IPS-15b (cell line): Measurements from ENCODE around the gene ARL8B.

Source experiments
- H3K27me3 ChIP-seq: one replicate; pipeline ENCODE4 v1.6.1; 2013; ENCODE audit warnings: low read length; ENCODE audit not compliant: control insufficient read depth, insufficient read depth
- H3K36me3 ChIP-seq: one replicate; pipeline ENCODE4 v1.6.1; 2013; ENCODE audit warnings: low read length; ENCODE audit not compliant: control insufficient read depth, insufficient read depth
- H3K4me1 ChIP-seq: one replicate; pipeline ENCODE4 v1.6.1; 2013; ENCODE audit warnings: mild to moderate bottlenecking, low read length; ENCODE audit not compliant: control insufficient read depth, insufficient read depth
- H3K4me3 ChIP-seq: one replicate; pipeline ENCODE4 v1.5.1; 2013; ENCODE audit warnings: low read depth, low read length
- H3K9ac ChIP-seq: one replicate; pipeline ENCODE4 v1.6.1; 2013; ENCODE audit warnings: low read depth, mild to moderate bottlenecking, low read length
- H3K9me3 ChIP-seq: one replicate; pipeline ENCODE4 v1.6.1; 2013; ENCODE audit warnings: mild to moderate bottlenecking, low read length; ENCODE audit not compliant: control insufficient read depth, insufficient read depth

ARL8B gene

GRCh38 chr3:5190147-5190791 lies 68.2 kb downstream of the ARL8B start:
- Histone ChIP-seq H3K36me3 (no peaks in the 10 kb centered on the region), H3K9ac (no peak overlapping the region), H3K4me3 (no peak overlapping the region), H3K27me3 (peaks cover 17% of the 10 kb centered on the region), H3K4me1 (peaks cover 2% of the 10 kb centered on the region), H3K9me3 (no peaks in the 10 kb centered on the region)

DNA sequence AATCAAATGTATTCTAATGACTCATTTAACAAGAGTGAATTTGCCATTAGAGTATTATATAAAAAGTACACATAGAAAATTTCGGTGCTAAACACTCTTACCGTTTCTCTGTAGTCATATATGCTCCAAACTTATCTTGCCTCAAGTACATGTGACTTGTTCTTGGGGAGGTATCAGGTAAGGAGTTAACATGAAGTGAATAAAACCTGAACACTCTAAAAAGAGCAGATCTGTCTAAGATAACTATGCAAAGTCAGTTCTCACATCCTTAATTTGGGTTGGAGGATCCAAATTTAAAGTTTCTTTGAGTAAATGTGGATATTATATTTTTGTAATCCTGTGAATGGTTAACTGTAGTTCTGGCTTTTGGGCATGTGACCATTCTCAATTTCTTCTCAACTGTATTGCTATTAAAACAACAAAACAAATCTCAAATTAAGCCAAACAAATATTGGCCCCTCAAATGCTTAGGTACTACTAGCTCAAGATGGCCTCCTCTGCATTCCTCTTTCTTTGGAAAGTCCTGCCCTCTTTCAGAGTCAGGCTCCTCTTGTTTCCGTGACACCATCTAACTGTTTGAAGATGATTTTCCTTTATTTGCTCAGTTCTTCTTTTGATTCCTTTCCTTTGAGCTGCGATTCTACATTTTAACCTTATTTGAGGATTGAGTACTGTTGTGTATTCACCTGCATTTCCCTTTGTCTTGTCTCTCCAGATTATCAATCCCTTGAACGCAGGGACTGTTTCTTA lies 69.6 kb downstream of the ARL8B start:
- H3K9me3 ChIP-seq, result no peaks in the 10 kb centered on the region
- peaks cover 10% of the 10 kb centered on the region for H3K27me3 ChIP-seq
- no peak overlapping the region for H3K4me3 ChIP-seq
- no peak overlapping the region for H3K9ac ChIP-seq
- H3K4me1 ChIP-seq, result peaks cover 2% of the 10 kb centered on the region
- no peaks in the 10 kb centered on the region for H3K36me3 ChIP-seq

DNA sequence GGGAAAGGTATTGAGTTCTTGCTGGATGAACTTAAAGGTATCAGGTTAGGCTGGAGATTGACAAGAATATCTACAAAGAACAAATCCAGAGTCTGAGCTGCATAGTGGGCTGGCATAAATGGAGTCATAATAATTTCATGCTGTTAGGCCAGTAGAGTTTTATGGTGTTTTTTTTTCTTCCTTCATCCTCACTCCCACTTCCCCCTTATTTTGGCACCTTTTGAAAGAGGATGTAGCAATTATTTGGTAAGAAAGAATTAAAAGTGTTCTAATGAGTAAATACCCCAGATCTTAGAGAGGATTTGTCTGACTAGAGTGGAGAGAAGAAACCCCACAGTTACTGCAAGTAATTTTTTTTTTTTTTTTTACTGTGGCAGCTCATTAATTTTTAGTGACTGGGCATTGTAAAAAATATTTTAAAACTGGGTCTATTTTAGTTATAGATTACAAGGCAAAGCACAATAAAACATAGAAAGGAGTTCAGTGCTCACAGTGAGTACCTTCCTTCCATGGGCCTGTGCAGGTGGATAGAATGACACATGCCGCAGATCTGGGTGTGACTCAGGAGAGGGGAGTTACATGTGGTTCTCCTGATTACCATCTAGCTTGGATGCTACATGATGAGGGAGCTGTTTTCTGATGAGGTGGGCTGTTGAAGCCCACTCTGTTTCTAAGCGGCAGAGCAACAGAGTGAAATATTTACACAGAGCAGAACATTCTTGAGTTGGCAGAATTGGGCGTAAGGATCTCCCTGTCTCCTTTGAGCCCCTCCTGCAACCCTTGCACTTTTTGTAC lies 70.7 kb downstream of the ARL8B start:
- Histone ChIP-seq H3K9me3 (no peaks in the 10 kb centered on the region), H3K4me3 (no peak overlapping the region), H3K27me3 (peaks cover 7% of the 10 kb centered on the region), H3K9ac (no peak overlapping the region), H3K36me3 (no peaks in the 10 kb centered on the region), H3K4me1 (peaks cover 2% of the 10 kb centered on the region)

DNA sequence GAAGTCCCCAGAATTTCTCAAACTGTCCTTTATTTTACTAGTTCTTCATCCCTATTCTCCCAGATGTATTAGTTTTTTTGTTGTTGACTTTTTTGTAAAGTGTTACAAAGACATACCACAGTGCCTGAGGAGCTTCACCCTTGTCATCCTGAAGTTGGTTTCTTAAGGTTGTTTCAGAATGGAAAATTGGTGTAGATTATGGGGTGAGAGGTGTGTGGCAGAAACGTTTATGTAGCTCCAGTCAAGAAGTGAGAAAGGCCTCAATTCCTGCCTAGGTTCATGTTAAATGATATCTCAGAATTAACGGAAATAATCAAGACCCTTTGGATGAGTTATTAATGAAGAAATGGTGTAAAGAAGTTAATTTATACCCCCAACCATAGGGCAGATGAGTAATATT lies 72.2 kb downstream of the ARL8B start:
- no peaks in the 10 kb centered on the region for H3K9me3 ChIP-seq
- no peaks in the 10 kb centered on the region for H3K36me3 ChIP-seq
- H3K4me1 ChIP-seq, result peaks cover 2% of the 10 kb centered on the region
- H3K4me3 ChIP-seq, result no peak overlapping the region
- no peak overlapping the region for H3K9ac ChIP-seq
- H3K27me3 ChIP-seq, result no peaks in the 10 kb centered on the region

DNA sequence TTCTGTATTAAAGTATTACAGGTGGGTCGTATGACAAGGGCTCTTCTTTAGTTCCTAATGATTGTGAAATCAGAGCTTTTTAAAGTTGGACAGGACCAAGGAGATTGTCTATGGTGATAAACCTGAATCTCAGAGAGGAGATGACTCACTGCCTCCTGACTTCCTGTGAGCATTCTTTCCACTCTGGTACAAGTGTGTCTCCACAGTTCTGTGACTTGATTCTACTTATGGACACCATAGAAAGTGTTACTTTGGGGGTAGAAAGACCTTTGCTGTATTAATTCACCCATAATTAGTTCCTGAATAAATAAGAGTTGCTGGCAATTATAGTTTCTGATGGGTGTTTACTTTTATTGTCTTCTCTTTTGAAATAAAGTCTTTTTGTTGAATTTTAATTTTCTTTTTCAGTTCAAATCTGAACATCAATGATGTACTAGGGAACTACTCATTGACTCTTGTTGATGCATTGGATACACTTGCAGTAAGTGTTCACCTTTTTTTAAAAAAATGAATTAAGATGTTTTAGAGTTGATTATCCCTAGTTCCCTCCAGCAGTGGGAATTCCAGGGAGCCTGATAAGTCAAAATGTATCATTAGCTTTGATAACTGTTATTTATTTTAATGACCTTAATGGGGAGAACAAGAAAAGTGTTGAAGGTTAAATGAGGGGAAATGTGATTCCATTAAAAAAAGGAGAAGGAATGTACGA lies 72.9 kb downstream of the ARL8B start:
- H3K9me3 ChIP-seq, result no peaks in the 10 kb centered on the region
- H3K9ac ChIP-seq, result no peak overlapping the region
- no peaks in the 10 kb centered on the region for H3K27me3 ChIP-seq
- H3K4me3 ChIP-seq, result no peak overlapping the region
- H3K36me3 ChIP-seq, result no peaks in the 10 kb centered on the region
- peaks cover 2% of the 10 kb centered on the region for H3K4me1 ChIP-seq

- Histone ChIP-seq H3K27me3 (no peaks in the 10 kb centered on the region), H3K4me1 (peaks cover 2% of the 10 kb centered on the region), H3K9ac (no peak overlapping the region), H3K36me3 (no peaks in the 10 kb centered on the region), H3K4me3 (no peak overlapping the region), H3K9me3 (no peaks in the 10 kb centered on the region)
Observed at GRCh38 chr3:5195605-5196004, 73.5 kb downstream of the ARL8B start.

DNA sequence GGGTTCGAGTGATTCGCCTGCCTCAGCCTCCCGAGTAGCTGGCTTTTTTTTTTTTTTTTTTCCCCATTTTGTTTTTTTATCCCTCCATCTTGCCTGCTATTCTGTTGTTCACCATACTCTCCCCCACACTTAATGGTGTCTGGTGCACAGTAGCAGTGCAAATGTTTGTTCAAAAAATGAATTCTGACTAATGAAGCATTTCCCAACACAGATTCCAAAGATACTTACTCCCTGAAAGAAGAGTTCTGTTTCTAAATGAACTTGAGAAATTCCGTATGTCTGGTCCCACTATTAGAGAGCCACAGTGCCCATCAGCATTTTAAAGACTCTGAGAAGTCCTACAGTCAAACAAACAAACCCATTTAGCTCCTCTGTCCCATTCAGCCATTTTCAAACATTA lies 74.9 kb downstream of the ARL8B start:
- Histone ChIP-seq H3K9me3 (no peaks in the 10 kb centered on the region), H3K36me3 (no peaks in the 10 kb centered on the region), H3K4me3 (no peak overlapping the region), H3K9ac (no peak overlapping the region), H3K4me1 (peaks cover 2% of the 10 kb centered on the region), H3K27me3 (no peaks in the 10 kb centered on the region)

DNA sequence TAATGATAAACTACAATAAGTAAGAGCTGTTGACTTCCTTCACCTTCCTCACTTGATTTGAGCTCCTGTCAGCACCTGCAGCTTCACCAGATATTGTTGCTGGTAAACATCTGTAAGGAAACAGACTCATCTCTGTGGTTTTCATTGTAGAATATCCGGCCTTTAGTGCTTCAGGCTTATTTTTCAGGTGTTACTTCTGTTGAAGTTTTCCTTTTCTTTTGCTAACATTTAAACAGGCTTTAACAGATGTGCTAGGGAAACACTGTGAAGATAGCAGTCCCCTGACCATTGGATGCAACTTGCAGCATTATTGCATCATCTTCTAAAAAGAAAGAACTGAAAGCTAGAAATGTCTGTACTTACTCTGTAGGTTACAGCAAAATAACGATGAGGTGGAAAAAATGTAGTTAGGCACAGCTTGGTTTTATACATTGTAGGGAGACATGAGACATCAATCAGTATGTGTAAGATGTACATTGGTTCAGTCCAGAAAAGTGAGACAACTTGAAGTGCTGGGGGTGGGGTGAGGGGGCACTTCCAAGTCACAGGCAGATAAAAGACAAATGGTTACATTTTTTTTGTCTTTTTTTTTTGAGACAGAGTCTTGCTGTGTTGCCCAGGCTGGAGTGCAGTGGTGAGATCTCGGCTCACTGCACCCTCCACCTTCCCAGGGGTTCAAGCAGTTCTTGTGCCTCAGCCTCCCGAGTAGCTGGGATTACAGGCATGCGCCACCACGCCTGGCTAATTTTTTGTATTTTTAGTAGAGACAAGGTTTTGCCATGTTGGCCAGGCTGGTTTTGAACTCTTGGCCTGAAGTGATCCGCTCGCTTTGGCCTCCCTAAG lies 75.6 kb downstream of the ARL8B start:
- no peaks in the 10 kb centered on the region for H3K9me3 ChIP-seq
- no peak overlapping the region for H3K4me3 ChIP-seq
- no peaks in the 10 kb centered on the region for H3K36me3 ChIP-seq
- H3K4me1 ChIP-seq, result peaks cover 2% of the 10 kb centered on the region
- H3K27me3 ChIP-seq, result no peaks in the 10 kb centered on the region
- no peak overlapping the region for H3K9ac ChIP-seq

DNA sequence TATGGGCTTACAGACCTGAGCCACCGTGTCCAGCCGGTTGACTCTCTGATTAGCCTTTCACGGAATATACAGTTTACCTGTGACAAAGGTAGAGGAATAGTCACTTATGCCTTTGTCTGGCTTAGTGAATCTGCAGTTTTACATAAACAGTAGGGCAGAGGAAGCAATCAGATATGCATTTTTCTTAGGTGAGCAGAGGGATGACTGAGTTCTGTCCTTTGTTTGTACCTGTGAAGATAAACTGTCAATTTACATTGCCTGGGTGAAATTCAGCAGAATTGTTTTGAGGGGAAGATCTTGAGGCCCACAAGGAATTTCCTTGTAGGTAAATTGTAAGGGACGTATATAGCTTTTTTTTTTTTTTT lies 76.2 kb downstream of the ARL8B start:
- no peaks in the 10 kb centered on the region for H3K9me3 ChIP-seq
- H3K9ac ChIP-seq, result no peak overlapping the region
- H3K27me3 ChIP-seq, result no peaks in the 10 kb centered on the region
- no peak overlapping the region for H3K4me3 ChIP-seq
- H3K36me3 ChIP-seq, result no peaks in the 10 kb centered on the region
- peaks cover 2% of the 10 kb centered on the region for H3K4me1 ChIP-seq

DNA sequence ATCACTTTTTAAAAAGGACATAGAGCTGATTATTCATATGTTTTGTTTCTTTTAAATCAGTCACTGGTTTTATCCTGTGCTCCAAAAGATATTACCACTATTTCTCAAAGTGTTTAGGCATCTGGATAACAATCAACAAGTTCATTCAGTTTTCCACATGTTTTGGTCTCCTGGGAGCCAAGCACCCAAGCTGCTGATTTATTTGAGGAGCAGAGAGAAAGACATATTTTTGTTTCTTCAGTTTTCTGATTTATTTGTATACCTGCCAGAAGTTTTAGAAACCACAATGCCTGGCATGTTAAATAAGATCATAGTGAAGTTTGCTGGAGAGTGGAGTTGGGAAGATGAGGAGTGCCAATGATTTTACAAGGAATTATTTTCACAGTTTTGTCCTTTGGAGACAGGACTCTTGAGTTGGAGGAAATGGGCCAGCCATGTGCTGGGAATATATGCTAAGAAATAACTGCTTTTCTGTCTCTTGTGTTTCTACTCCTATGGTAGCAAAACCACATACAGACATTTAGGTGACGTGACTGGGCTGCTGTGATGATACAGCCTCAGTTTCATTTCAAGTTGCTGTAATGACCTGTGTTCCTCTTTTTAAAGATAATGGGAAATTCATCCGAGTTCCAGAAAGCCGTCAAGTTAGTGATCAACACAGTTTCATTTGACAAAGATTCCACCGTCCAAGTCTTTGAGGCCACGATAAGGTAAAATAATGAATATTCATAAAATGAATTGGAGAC lies 77.1 kb downstream of the ARL8B start:
- no peak overlapping the region for H3K4me3 ChIP-seq
- no peak overlapping the region for H3K9ac ChIP-seq
- H3K36me3 ChIP-seq, result peaks cover 4% of the 10 kb centered on the region
- H3K9me3 ChIP-seq, result no peaks in the 10 kb centered on the region
- no peaks in the 10 kb centered on the region for H3K27me3 ChIP-seq
- peaks cover 2% of the 10 kb centered on the region for H3K4me1 ChIP-seq
